Subcutaneous abdominal adipose tissue (tissue), 5 donors: ENCODE results near the gene CBARP.

ENCODE experiments used
- H3K27ac ChIP-seq: one replicate; pipeline ENCODE4 v1.7.0; 2013; ENCODE audit warnings: low read depth, mild to moderate bottlenecking, inconsistent platforms, low read length, moderate library complexity
- H3K27me3 ChIP-seq, 5 donors: one replicate each; pipeline ENCODE4 v1.7.0; 2013; ENCODE audit warnings: low read length in 5 of 5, inconsistent platforms in 1 of 5; ENCODE audit not compliant: control insufficient read depth in 5 of 5, insufficient read depth in 4 of 5
- H3K36me3 ChIP-seq, 5 donors: one replicate each; pipeline ENCODE4 v1.7.0; 2013; ENCODE audit warnings: low read length in 5 of 5; ENCODE audit not compliant: control insufficient read depth in 5 of 5, insufficient read depth in 5 of 5
- H3K4me1 ChIP-seq, 5 donors: one replicate each; pipeline ENCODE4 v1.7.0; 2013; ENCODE audit warnings: low read length in 5 of 5, mild to moderate bottlenecking in 3 of 5, moderate library complexity in 1 of 5; ENCODE audit not compliant: control insufficient read depth in 5 of 5, insufficient read depth in 5 of 5
- H3K4me3 ChIP-seq, 5 donors: one replicate each; pipeline ENCODE4 v1.7.0; 2013; ENCODE audit warnings: low read length in 5 of 5, low read depth in 1 of 5
- H3K9ac ChIP-seq, 5 donors: one replicate each; pipeline ENCODE4 v1.7.0; 2013; ENCODE audit warnings: low read length in 5 of 5, mild to moderate bottlenecking in 4 of 5, moderate library complexity in 3 of 5
- H3K9me3 ChIP-seq, 5 donors: one replicate each; pipeline ENCODE4 v1.7.0; 2013; ENCODE audit warnings: low read length in 5 of 5; ENCODE audit not compliant: control insufficient read depth in 5 of 5
- donor health status: healthy.
- donor health status: healthy.
- donor health status: healthy.
- donor health status: healthy.
- donor health status: healthy.

Gene CBARP

GRCh38 chr19:1219786-1220476 is 17.9 kb downstream of the CBARP start:
- H3K4me1 ChIP-seq = peaks cover 2 to 54% (median 24%) of the 10 kb centered on the region in 5 donors
- no peak overlapping the region for H3K27ac ChIP-seq
- no peaks in the 10 kb centered on the region for H3K9me3 ChIP-seq
- H3K4me3 ChIP-seq = no peak overlapping the region
- H3K36me3 ChIP-seq = peaks cover 0 to 53% (median 38%) of the 10 kb centered on the region in 5 donors
- no peak overlapping the region for H3K9ac ChIP-seq
- no peaks in the 10 kb centered on the region for H3K27me3 ChIP-seq

- Histone ChIP-seq H3K9ac (no peak overlapping the region), H3K4me3 (no peak overlapping the region), H3K27me3 (no peaks in the 10 kb centered on the region), H3K9me3 (no peaks in the 10 kb centered on the region), H3K27ac (peak overlapping the region; percentile 18), H3K4me1 (peaks cover 6 to 64% (median 34%) of the 10 kb centered on the region in 5 donors), H3K36me3 (peaks cover 0 to 44% (median 31%) of the 10 kb centered on the region in 5 donors)
These were observed 18.8 kb downstream of the CBARP start for GRCh38 chr19:1218751-1219567.

- peaks cover 11 to 69% (median 43%) of the 10 kb centered on the region in 5 donors for H3K4me1 ChIP-seq
- H3K36me3 ChIP-seq = peaks cover 0 to 34% (median 20%) of the 10 kb centered on the region in 5 donors
- peak overlapping the region; percentile 18 for H3K27ac ChIP-seq
- H3K9me3 ChIP-seq = no peaks in the 10 kb centered on the region
- no peak overlapping the region for H3K9ac ChIP-seq
- no peaks in the 10 kb centered on the region for H3K27me3 ChIP-seq
- no peak overlapping the region for H3K4me3 ChIP-seq
These were observed 20.4 kb downstream of the CBARP start for GRCh38 chr19:1217366-1217765.

GRCh38 chr19:1216756-1217155 is 21.0 kb downstream of the CBARP start:
- peaks cover 11 to 71% (median 44%) of the 10 kb centered on the region in 5 donors for H3K4me1 ChIP-seq
- H3K4me3 ChIP-seq = no peak overlapping the region
- no peak overlapping the region for H3K9ac ChIP-seq
- H3K9me3 ChIP-seq = no peaks in the 10 kb centered on the region
- H3K27me3 ChIP-seq = no peaks in the 10 kb centered on the region
- H3K27ac ChIP-seq = no peak overlapping the region
- H3K36me3 ChIP-seq = peaks cover 0 to 29% (median 19%) of the 10 kb centered on the region in 5 donors

- Histone ChIP-seq H3K4me3 (peak overlapping the region in 2 of 5 donors; percentile 18 to 19), H3K36me3 (peaks cover 0 to 17% (median 5%) of the 10 kb centered on the region in 5 donors), H3K4me1 (peaks cover 11 to 78% (median 49%) of the 10 kb centered on the region in 5 donors), H3K9me3 (no peaks in the 10 kb centered on the region), H3K27me3 (no peaks in the 10 kb centered on the region), H3K27ac (peak overlapping the region; percentile 86), H3K9ac (peak overlapping the region in 2 of 5 donors; percentile 50 to 71)
These were observed 22.7 kb downstream of the CBARP start for GRCh38 chr19:1214862-1215731.

- H3K9ac ChIP-seq = peak overlapping the region; percentile 35 to 71 (median 50)
- H3K4me1 ChIP-seq = peaks cover 13 to 81% (median 56%) of the 10 kb centered on the region in 5 donors
- peaks cover 0 to 18% (median 7%) of the 10 kb centered on the region in 5 donors for H3K36me3 ChIP-seq
- no peaks in the 10 kb centered on the region for H3K27me3 ChIP-seq
- H3K4me3 ChIP-seq = peak overlapping the region in 2 of 5 donors; percentile 12 to 36
- no peaks in the 10 kb centered on the region for H3K9me3 ChIP-seq
- peak overlapping the region; percentile 86 for H3K27ac ChIP-seq
These were observed 23.4 kb downstream of the CBARP start for GRCh38 chr19:1214299-1214861.

- peaks cover 0 to 18% (median 7%) of the 10 kb centered on the region in 5 donors for H3K36me3 ChIP-seq
- peak overlapping the region; percentile 86 for H3K27ac ChIP-seq
- H3K27me3 ChIP-seq = no peaks in the 10 kb centered on the region
- peaks cover 13 to 83% (median 62%) of the 10 kb centered on the region in 5 donors for H3K4me1 ChIP-seq
- peak overlapping the region in 3 of 5 donors; percentile 12 to 36 (median 17) for H3K4me3 ChIP-seq
- H3K9ac ChIP-seq = peak overlapping the region; percentile 35 to 71 (median 56)
- H3K9me3 ChIP-seq = no peaks in the 10 kb centered on the region
These were observed 24.2 kb downstream of the CBARP start for GRCh38 chr19:1213391-1214286.

- Histone ChIP-seq H3K9ac (peak overlapping the region in 1 of 5 donors; percentile 41), H3K4me1 (peaks cover 15 to 82% (median 71%) of the 10 kb centered on the region in 5 donors)
These were observed 26.1 kb downstream of the CBARP start for GRCh38 chr19:1211494-1212234.

More at GRCh38 chr19:1211494-1212234, 26.1 kb downstream of the CBARP start:
- H3K27ac ChIP-seq = no peak overlapping the region
- no peak overlapping the region for H3K4me3 ChIP-seq
- H3K27me3 ChIP-seq = no peaks in the 10 kb centered on the region
- no peaks in the 10 kb centered on the region for H3K9me3 ChIP-seq
- peaks cover 0 to 14% (median 3%) of the 10 kb centered on the region in 5 donors for H3K36me3 ChIP-seq
